ENCODE results near the gene RALB. TPM values are rescaled to one million over a fixed set of nuclear protein-coding genes. Genes with fewer than 3 reads are reported as not detected.
A peak's percentile ranks its signal among the peaks of the same experiment; 100 is the strongest.
"Not testable (repeated sequence)": the region's sequence is repeated elsewhere in the genome, so short reads cannot be mapped to it uniquely, and the experiment has no call there.

The RALB gene
- total RNA-seq, 4 donors from 2014 or later, result 20.1 to 45.0 (median 30.4) TPM

DNA sequence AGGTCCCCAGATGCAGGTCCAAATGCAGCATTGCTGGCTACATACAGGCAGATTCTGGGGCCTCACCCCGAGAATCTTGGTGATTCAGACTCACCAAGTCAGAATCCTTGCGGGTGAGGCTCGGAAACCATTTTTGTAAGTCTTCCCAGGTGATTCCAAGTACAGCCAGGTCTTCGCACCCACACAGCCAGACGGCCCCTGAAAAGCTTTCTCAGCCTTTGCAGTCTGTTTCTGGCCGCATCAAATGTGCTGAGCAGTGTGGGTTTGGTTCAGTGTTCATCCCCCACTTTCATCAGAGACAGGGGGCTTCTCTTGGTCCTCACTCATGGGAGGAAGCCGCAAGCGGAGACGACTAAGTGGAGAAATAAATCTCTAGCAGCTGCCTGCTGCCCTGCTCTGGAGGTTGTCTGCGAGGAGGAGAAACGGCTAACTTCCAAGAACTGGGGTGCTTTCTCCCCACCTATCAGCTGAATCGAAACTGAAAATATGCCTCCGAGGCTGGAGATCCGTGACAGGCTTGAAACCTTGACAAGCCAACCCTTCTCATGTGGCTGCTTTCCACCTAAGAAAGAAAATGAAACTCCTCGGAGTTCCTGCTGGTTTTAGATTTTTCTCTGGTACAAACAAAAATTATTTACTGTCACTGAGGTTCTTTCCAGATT is 20.5 kb upstream of the RALB start:
- H3K36me3 ChIP-seq, result no peaks in the 10 kb centered on the region
- peak overlapping the region; percentile 50 to 73 (median 60) for H3K27ac ChIP-seq
- intact Hi-C loops (cut with DNase I; ENCODE audit: low total_unique reads) (no loop called here), in situ Hi-C loops (cut with MboI; ENCODE audit: low sequenced_read_pairs in 4 of 4) (no loop called here)
- H3K9me3 ChIP-seq, result no peaks in the 10 kb centered on the region
- ATAC-seq (peak; percentile 43 to 69), DNase-seq (peak in 1 of 2 donors; percentile 13)
- no peaks in the 10 kb centered on the region for H3K27me3 ChIP-seq
- H3K4me1 ChIP-seq, result peaks cover 8% of the 10 kb centered on the region in 2 donors
- H3K4me3 ChIP-seq, result peak overlapping the region; percentile 58 to 65 (median 59)
- TF ChIP-seq CTCF (IDR thresholded peaks at IDR 0.05 in 4 of 5, conservative IDR thresholded peaks at IDR 0.05 in 1 of 5) (no peak), POLR2A (IDR thresholded peaks at IDR 0.05) (no peak)

- TF ChIP-seq POLR2A (IDR thresholded peaks at IDR 0.05) (no peak), CTCF (IDR thresholded peaks at IDR 0.05 in 4 of 5, conservative IDR thresholded peaks at IDR 0.05 in 1 of 5) (no peak)
- DNase-seq (peak in 1 of 2 donors; percentile 4), ATAC-seq (no peak)
- in situ Hi-C loops (cut with MboI; ENCODE audit: low sequenced_read_pairs in 4 of 4), result no loop called here
- intact Hi-C loops (cut with DNase I; ENCODE audit: low total_unique reads), result no loop called here
- peaks cover 8% of the 10 kb centered on the region in 2 donors for H3K4me1 ChIP-seq
- H3K27me3 ChIP-seq, result no peaks in the 10 kb centered on the region
- no peaks in the 10 kb centered on the region for H3K9me3 ChIP-seq
- H3K4me3 ChIP-seq, result no peak overlapping the region
- H3K27ac ChIP-seq, result peak overlapping the region in 3 of 4 donors; percentile 53 to 73 (median 66)
- H3K36me3 ChIP-seq, result no peaks in the 10 kb centered on the region
These were observed 19.4 kb upstream of the RALB start for GRCh38 chr2:120233292-120233691.

DNA sequence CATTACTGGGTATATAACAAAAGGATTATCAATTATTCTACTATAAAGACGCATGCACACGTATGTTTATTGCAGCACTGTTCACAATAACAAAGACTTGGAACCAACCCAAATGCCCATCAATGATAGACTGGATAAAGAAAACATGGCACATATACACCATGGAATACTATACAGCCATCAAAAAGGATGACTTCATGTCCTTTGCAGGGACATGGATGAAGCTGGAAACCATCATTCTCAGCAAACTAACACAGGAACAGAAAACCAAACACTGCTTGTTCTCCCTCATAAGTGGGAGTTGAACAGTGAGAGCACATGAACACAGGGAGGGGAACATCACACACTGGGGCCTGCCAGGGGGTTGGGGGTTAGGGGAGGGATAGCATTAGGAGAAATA is 17.5 kb upstream of the RALB start:
- intact Hi-C loops (cut with DNase I; ENCODE audit: low total_unique reads); H3K4me1 ChIP-seq; H3K36me3 ChIP-seq; H3K9me3 ChIP-seq; in situ Hi-C loops (cut with MboI; ENCODE audit: low sequenced_read_pairs in 4 of 4); DNase-seq; H3K27me3 ChIP-seq; H3K27ac ChIP-seq; H3K4me3 ChIP-seq; ATAC-seq: not testable (repeated sequence)

- DNase-seq, result no peak
These were observed 17.0 kb upstream of the RALB start for GRCh38 chr2:120235681-120236080.

GRCh38 chr2:120236316-120236715 is 16.3 kb upstream of the RALB start:
- H3K4me1 ChIP-seq, result peaks cover 0 to 5% of the 10 kb centered on the region in 2 donors
- in situ Hi-C loops (cut with MboI; ENCODE audit: low sequenced_read_pairs in 4 of 4), result no loop called here
- H3K36me3 ChIP-seq, result no peaks in the 10 kb centered on the region
- intact Hi-C loops (cut with DNase I; ENCODE audit: low total_unique reads), result no loop called here
- no peak for DNase-seq
- no peak for ATAC-seq
- H3K9me3 ChIP-seq, result no peaks in the 10 kb centered on the region
- no peak overlapping the region for H3K4me3 ChIP-seq
- TF ChIP-seq POLR2A (IDR thresholded peaks at IDR 0.05) (no peak), CTCF (IDR thresholded peaks at IDR 0.05 in 4 of 5, conservative IDR thresholded peaks at IDR 0.05 in 1 of 5) (no peak)
- H3K27me3 ChIP-seq, result no peaks in the 10 kb centered on the region
- H3K27ac ChIP-seq, result no peak overlapping the region

More at GRCh38 chr2:120235681-120236080, 17.0 kb upstream of the RALB start:
- Histone ChIP-seq H3K9me3 (no peaks in the 10 kb centered on the region), H3K27me3 (no peaks in the 10 kb centered on the region), H3K4me1 (peaks cover 0 to 5% of the 10 kb centered on the region in 2 donors), H3K27ac (no peak overlapping the region), H3K36me3 (no peaks in the 10 kb centered on the region), H3K4me3 (no peak overlapping the region)
- TF ChIP-seq CTCF (IDR thresholded peaks at IDR 0.05 in 4 of 5, conservative IDR thresholded peaks at IDR 0.05 in 1 of 5) (no peak), POLR2A (IDR thresholded peaks at IDR 0.05) (no peak)
- no peak for ATAC-seq
- intact Hi-C loops (cut with DNase I; ENCODE audit: low total_unique reads), result no loop called here
- in situ Hi-C loops (cut with MboI; ENCODE audit: low sequenced_read_pairs in 4 of 4), result no loop called here
